Measurements from ENCODE around the gene PTH2. TPM values are rescaled to one million over a fixed set of nuclear protein-coding genes. Genes with fewer than 3 reads are reported as not detected.
"Not testable (repeated sequence)": the region's sequence is repeated elsewhere in the genome, so short reads cannot be mapped to it uniquely, and the experiment has no call there.

The PTH2 gene
- polyA plus RNA-seq, 3 donors = not detected

- no peak for DNase-seq (ENCODE audit: low read depth in 3 of 3, low spot score in 2 of 3)
Measured at GRCh38 chr19:49450405-49450804, 27.2 kb upstream of the PTH2 start.

GRCh38 chr19:49448432-49448786, 25.2 kb upstream of the PTH2 start:
- no peak for DNase-seq (ENCODE audit: low read depth in 3 of 3, low spot score in 2 of 3)

GRCh38 chr19:49447485-49448431, 24.5 kb upstream of the PTH2 start:
- no peak for DNase-seq (ENCODE audit: low read depth in 3 of 3, low spot score in 2 of 3)

GRCh38 chr19:49445997-49446396, 22.8 kb upstream of the PTH2 start:
- DNase-seq (ENCODE audit: low read depth in 3 of 3, low spot score in 2 of 3) = no peak

GRCh38 chr19:49444100-49444700, 21.0 kb upstream of the PTH2 start:
- not testable (repeated sequence) for DNase-seq (ENCODE audit: low read depth in 3 of 3, low spot score in 2 of 3)

- peak in 2 of 3 donors; percentile 91 to 92 for DNase-seq (ENCODE audit: low read depth in 3 of 3, low spot score in 2 of 3)
Measured at GRCh38 chr19:49443366-49444099, 20.3 kb upstream of the PTH2 start.

GRCh38 chr19:49442771-49443365, 19.6 kb upstream of the PTH2 start:
- peak in 1 of 3 donors; percentile 68 for DNase-seq (ENCODE audit: low read depth in 3 of 3, low spot score in 2 of 3)

- DNase-seq (ENCODE audit: low read depth in 3 of 3, low spot score in 2 of 3) = no peak
Measured at GRCh38 chr19:49442354-49442753, 19.1 kb upstream of the PTH2 start.

GRCh38 chr19:49441960-49442350, 18.7 kb upstream of the PTH2 start:
- no peak for DNase-seq (ENCODE audit: low read depth in 3 of 3, low spot score in 2 of 3)

- no peak for DNase-seq (ENCODE audit: low read depth in 3 of 3, low spot score in 2 of 3)
Measured at GRCh38 chr19:49441210-49441959, 18.1 kb upstream of the PTH2 start, which contains the start of gene SLC17A7. TSS of gene SLC17A7 (minus strand) at chr19:49441527. CDS start at chr19:49441379, 148 bp downstream.

GRCh38 chr19:49440439-49441209, 17.4 kb upstream of the PTH2 start:
- DNase-seq (ENCODE audit: low read depth in 3 of 3, low spot score in 2 of 3) = no peak

- DNase-seq (ENCODE audit: low read depth in 3 of 3, low spot score in 2 of 3) = no peak
Measured at GRCh38 chr19:49439836-49440235, 16.6 kb upstream of the PTH2 start.

GRCh38 chr19:49438261-49438660, 15.0 kb upstream of the PTH2 start:
- no peak for DNase-seq (ENCODE audit: low read depth in 3 of 3, low spot score in 2 of 3)

- no peak for DNase-seq (ENCODE audit: low read depth in 3 of 3, low spot score in 2 of 3)
Measured at GRCh38 chr19:49437231-49437630, 14.0 kb upstream of the PTH2 start.

- DNase-seq (ENCODE audit: low read depth in 3 of 3, low spot score in 2 of 3) = no peak
Measured at GRCh38 chr19:49436381-49437017, 13.3 kb upstream of the PTH2 start.

GRCh38 chr19:49435670-49436069, 12.4 kb upstream of the PTH2 start:
- DNase-seq (ENCODE audit: low read depth in 3 of 3, low spot score in 2 of 3) = no peak

- no peak for DNase-seq (ENCODE audit: low read depth in 3 of 3, low spot score in 2 of 3)
Measured at GRCh38 chr19:49434907-49435583, 11.8 kb upstream of the PTH2 start.

- no peak for DNase-seq (ENCODE audit: low read depth in 3 of 3, low spot score in 2 of 3)
Measured at GRCh38 chr19:49433240-49433901, 10.1 kb upstream of the PTH2 start.

Measured in right renal cortex interstitium (tissue), 3 donors.